B cell (primary cell): ENCODE measurements around the gene LRRN4.

Source experiments
- CTCF ChIP-seq: fragments of 200-600 bp; IDR thresholded peaks from one replicate; pipeline ENCODE4 v1.8.0; 2022; ENCODE audit warnings: antibody characterized with exemption, mild to moderate bottlenecking
- EZH2 ChIP-seq: IDR thresholded peaks from 2 replicates; pipeline ENCODE4 v1.6.1; 2012; ENCODE audit warnings: borderline replicate concordance, low read depth, mild to moderate bottlenecking, moderate library complexity, low read length; ENCODE audit not compliant: insufficient read depth, poor library complexity, severe bottlenecking

- TF ChIP-seq CTCF: no peak
- no peak for TF ChIP-seq EZH2
Measured at GRCh38 chr20:6017880-6018279, 36.0 kb downstream of the LRRN4 start.
